HG02763 (cell line): ENCODE data around the gene CORO1C.
A peak's percentile ranks its signal among the peaks of the same experiment; 100 is the strongest.
"Not testable (repeated sequence)": the region's sequence is repeated elsewhere in the genome, so short reads cannot be mapped to it uniquely, and the experiment has no call there.

ENCODE experiments used
- ATAC-seq: cut with Tn5 transposase; IDR thresholded peaks from one replicate; pipeline ENCODE4 v1.9.1; 2021; ENCODE audit warnings: mild to moderate bottlenecking, moderate library complexity; ENCODE audit not compliant: unreplicated experiment

CORO1C gene

DNA sequence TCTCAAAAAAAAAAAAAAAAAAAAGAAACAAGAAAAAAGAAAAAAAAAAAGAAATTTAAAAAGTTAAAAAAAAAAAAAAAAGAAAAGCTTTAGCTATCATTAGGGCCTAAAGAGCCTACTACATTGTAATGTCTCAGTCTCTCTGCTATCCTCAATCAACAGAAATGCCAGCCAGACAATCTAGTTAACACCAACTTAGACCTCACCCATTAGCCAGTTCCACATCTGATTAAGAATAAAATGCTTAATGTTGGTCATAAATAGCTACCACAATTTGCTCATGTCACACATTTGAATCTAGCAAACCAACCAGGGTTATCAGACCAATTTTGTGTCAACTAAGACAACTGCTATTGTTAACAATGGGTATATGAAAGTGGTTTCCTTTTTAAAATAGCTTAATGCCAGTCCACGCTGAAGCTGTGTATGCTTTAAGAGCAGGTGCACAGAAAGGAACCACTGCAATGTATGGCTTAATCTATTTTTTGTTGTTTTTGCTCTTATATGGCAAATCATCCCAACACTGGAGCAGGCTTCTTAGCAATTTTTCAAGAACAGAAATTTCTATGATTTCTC lies 52.1 kb downstream of the CORO1C start:
- no peak for ATAC-seq

DNA sequence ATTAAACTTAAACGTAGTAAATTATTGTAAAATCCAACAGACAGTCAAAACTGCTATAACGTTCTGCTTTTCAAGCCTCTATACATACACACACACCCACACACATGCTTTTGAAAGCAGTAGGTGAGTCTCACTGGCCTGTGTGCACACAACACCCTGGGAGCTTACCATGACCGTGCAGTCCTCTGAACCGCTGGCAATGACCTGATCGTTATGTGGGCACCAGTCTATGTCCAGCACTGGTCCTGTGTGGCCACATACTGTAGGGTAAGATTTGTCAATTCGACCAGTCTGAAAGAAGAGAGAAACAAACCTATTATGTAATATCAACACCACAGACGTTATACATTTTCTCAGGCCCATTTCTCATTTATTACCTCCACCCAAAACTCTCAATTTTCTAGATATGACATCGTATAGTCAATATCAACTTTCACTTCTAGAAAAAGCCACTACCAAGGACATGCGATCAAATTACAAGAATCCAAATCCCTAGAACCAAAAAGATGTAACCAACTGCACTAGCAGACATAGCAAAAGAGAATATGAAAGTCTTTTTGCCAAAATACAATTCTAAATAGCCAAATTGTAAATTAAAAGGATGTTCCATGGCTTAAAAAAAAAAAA lies 53.1 kb downstream of the CORO1C start:
- no peak for ATAC-seq

DNA sequence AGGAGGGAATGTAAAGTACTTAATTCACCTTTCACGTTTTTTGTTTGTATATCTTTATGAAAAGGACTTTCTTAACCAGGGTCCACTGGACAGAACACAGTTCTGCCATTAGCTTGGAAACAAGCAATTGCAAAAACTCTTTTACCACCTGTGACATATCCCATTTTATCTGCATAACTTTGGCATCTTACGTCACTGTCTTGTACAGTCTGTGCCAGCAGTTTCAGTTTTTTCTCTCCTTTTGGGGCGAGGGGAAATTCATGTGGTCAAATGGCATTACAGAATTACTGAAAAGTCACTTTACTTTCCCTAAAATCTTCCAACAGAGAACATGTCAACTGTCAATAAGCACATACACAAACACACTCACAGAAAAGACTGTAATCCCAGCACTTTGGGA lies 53.9 kb downstream of the CORO1C start:
- ATAC-seq: no peak

DNA sequence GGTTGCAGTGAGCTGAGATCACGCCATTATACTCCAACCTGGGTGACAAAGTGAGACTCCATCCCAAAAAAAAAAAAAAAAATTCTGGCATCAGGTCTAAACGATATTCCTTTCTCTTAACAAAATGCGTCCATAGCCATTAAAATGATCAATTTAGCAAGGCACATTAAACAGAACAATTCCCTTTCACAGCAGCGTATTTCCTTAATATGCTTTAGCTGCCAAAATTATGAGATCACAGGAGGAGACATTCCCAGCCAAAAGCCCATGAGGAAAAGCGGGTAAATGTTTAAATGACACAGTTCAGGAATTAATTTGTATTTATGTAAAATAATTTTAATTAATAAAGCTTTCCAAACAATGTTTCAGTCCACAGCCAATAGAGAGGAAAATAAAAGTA lies 54.6 kb downstream of the CORO1C start:
- no peak for ATAC-seq

DNA sequence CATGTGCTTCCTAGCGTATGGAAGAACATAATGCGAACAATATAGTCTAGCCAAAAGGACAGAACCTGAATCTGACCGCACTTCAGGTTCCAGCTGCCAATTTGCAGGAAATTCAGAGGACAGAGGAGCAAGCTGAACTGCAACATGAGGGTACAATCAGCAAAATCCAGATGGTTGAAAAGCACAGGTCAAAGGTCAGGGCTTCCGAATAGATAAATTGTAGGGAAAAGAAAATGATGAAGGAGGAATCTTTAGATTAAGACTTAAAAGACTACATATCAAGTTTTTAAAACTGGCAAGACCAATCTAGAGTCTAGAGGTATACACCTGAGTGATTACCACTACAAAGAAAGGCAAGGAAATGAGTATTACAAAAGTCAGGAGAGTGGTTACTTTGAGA lies 55.5 kb downstream of the CORO1C start:
- ATAC-seq: no peak

DNA sequence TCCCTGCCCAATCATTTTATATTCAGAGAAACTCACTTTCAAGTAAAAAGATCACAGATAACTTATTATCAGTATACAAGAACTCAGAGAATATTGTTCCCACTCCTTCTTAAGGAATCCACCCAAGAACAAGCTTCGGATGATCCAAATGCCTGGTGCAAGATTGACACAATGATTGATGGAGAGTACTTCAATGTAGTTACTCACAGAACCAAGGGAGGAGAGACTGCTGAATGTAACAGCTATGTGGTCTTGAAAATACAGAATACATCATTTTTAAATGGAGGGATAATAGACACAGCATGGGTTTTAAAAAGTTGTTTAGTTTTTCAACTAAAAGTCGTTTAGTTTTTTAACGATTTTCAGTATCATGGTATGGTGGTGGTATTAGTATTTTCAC lies 59.3 kb downstream of the CORO1C start:
- no peak for ATAC-seq

DNA sequence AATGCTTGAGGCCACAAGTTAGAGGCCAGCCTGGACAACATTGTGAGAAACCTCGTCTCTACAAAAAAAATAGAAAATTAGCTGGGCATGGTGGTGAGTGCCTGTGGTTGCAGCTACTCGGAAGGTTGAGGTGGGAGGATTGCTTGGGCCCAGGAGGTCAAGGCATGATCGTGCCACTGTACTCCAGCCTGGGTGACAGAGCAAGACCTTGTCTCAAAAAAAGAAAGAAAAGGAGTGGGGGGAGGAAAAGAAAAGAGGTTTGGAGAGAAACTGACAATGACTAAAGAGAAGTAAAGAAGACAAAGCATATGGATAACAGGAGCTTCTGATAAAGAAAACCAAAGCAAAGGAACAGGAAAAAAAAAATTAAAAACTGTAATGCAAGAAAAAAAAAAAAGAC lies 60.2 kb downstream of the CORO1C start:
- ATAC-seq: no peak

DNA sequence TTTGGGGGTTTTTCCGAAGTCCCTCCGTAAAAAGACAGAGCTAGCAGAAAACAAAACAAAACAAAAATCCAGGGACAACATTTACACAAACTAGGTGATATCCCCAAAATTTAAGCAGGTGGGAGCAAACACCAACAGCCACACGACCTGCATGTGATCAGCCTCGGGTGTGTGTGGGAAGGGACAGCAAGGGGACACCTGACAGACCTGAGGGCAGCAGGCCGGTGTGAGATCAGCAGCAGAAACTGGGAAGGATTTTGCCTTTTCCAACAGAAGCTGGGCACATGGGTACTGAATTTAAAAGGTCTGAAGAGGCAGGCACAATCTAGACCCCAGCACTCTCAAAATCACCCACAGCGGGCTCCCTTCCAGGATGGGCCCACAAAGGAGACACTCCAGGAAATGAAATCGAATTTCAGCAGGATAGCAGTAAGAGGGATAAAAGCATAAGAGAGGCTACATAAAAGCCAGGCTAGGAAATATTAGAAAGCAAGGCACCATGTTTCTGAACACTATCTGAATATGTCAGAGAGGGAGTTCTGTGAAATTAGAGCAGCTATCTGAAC lies 61.2 kb downstream of the CORO1C start:
- ATAC-seq: no peak

DNA sequence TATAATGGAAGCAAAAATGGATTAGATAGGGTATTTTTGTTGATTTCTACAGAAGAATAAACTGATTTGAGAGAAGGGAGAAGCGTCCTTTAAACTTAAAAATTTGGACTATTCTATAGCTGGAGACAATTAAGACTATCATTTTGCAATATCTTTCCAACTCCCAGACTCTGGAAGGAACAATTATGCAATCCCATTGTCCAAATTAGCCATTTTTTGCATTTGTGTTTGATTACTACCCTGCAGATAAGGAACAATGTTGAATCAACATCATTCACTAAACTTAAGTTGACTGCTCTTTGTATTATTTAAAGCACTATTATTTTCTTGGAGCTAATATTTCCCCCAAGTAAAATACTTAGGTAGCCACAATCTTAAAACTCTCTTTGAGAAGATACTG lies 62.8 kb downstream of the CORO1C start:
- no peak for ATAC-seq

DNA sequence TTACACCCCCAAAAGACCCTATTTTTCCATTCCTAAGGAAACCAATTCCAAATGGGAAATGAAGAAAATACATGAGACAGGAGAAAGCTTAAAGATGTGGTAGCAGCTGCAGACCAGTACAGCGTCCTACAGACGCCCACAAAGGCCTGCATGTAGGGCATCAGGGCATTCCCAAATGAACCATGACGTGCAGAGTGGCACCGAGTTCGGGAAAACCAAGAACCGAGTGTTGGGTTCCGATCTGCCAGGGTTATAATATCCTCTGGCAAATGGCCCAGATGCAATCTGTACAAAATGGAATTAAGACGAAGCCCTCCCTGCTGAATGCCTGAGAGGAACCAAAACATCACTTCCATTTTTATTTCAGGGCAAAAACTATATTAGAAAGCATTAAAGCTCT lies 63.3 kb downstream of the CORO1C start:
- ATAC-seq: no peak

DNA sequence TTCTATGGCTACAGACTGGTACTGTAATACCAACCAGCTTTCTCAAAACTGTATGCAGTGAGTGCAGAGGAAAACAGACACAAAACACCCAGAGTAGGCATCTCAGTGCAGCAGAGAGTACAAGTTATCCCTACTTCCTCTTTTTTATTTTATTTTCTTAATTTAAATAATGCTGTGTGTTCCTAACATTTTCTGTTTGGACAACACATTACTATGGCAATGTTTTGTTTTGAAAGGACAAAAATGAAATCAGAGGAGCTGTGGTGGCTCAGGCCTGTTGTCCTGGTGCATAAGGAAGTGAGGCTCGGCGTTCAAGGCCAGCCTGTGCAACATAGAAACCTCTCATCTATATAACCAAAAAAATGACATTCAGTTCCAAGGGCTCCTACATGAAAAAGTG lies 64.0 kb downstream of the CORO1C start:
- ATAC-seq: no peak

DNA sequence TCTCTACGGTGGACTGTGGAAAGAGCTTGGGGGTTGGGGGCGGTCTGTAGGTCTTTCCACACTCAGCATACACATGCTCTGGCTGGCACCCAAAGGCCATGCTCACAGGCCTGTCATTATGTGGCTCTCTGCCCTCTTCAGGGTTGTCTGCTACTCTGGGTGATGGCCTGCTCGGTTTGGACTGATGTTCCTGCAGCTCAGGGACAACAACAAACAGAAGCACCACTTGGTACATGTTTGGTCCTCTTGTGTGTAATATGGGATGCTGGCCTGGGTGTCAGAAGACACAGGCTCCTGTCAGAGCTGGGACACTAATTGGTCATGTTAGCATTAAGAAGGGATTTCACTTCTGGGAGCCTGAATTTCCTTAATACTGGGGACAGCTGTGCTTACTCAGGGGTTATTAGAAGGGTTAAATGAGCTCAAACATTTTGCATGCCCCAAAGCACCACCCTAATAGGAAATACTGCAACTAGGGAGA lies 64.9 kb downstream of the CORO1C start:
- no peak for ATAC-seq

DNA sequence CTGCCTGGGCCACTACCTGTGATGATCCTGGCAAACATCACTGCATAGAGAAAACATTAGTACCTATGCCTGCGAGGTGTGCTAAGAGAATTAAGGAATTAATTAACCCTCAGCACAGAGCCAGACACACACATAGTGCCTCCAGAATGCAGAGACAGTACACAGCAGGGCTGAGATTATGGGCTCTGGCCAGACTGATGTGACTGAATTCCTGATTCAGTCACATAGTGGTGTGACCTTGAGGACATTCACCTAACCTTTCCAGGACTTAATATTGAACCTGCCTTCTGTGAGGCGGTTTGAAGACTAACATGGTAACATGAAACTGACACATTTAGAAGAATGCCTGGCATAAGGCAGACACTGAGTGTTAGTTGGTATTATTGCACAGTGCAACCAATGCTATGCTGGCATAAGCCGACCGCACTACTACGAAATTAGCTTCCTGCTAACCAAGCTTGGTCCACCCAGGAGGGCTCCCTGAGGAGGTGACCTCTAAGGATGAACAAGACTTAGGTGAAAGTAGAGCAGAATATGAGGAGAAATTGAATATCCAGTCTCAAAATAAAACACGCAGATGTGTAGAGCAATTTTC lies 65.6 kb downstream of the CORO1C start:
- no peak for ATAC-seq

DNA sequence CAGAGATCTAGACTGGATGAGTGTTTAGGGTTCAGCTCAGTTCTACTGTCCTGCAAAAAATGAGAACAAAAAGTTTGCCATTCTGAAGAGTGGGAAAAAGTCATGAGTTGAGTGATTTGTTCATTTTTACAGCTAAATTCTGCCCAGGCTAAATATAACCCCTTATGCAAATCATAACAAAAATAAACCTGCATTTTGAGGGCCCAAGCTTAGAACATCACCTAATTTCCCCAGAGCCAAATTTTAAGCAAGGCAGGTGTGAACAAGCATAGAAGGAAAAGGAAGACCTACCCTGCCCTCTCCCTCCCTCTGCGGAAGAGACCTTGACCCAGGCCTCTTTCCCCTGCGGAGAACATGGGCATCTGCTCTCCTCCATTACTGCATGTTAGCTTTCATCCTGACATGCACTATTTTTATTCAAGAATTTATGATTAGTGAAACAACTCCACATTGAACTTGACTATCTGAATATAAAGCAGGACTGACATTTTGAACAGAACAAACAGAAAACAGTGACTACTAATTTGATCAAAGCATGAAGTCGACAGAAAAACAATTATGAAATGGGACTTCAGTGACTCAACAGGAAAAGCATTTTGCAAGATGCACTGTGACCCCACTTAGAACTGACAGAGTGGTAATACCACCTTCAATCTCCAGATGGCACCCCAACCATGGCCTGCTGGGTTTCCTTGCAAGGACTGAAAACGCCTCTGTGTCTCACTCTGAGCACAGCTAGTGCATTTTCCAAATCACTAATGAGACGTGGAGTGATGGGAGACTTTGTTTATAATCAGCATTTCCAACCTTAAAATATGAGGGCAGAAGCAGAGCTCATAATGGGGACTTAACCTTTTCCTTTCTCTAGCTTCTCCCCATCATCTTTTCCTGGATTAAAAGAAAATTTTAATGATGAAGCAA lies 66.7 kb downstream of the CORO1C start:
- ATAC-seq: peak; percentile 64

DNA sequence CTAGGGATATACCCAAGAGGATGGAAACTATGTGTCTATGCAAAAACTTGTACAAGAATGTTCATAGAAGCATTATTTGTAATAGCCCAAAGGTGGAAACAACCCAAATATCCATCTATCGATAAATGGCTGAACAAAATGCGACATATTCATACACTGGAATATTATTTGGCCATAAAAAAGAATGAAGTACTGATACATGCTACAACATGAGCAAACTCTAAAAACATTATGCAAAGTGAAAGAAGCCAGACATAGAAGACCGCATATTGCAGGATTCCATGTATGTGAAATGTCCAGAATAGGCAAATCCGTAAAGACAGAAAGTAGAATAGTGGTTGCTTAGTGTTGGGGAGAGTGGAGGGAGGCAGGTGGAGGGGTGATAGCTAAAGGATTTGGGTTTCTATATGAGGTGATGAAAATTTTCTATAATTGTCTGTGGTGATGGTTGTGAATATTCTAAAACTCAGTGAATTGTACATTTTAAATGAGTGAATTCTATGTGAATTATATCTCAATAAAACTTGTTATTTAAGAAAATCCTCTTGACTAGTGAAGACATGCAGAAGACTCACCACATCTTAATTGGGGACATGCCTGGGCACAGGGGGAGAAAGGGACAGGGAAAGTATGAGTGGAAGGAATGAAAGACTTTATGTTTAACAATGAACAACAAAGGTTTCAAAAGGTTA lies 67.8 kb downstream of the CORO1C start:
- ATAC-seq: no peak

DNA sequence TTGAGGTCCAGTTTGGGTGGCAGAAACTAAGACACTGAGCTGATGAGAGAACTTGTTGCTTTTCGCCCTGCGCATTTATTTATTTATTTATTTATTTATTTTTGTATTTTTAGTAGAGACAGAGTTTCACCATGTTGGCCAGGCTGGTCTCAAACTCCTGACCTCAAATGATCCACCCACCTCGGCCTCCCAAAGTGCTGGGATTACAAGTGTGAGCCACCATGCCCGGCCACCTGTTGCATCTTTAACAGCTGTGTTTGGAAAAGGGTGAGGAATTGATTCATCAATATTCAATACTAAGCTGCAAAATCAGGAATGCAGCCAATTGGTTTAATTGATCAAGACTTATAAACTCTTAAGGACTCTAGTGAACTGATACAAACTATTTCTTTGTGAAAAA lies 73.2 kb downstream of the CORO1C start:
- ATAC-seq: not testable (repeated sequence)

DNA sequence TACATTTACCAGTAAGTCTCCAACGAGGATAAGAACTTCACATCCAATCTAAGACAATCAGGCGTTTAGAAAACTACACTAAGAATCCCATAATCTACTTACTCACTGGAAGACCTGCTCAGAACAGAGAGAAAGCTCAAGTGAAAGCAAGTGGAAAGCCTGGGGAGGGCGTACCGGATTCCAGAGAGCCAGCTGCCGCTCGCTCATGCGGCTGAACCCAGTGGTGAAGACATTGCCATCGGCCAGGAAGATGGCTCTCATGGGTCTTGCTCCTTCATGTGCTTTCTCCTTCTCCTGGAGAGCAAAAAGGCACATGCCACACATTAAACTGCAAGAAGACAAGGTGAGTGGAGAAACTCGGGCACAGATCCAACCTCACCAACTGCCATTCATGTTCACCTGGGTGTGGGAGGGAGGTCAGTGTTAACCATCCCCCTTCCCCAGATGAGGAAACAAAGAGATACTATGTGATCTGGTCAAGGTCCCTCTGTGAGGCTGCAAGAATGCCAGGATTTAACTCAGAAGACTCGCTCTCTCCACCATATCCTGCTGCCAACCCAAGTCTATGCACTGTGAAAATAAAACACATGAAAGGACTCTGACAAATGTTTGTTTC lies 74.1 kb downstream of the CORO1C start:
- ATAC-seq: no peak

DNA sequence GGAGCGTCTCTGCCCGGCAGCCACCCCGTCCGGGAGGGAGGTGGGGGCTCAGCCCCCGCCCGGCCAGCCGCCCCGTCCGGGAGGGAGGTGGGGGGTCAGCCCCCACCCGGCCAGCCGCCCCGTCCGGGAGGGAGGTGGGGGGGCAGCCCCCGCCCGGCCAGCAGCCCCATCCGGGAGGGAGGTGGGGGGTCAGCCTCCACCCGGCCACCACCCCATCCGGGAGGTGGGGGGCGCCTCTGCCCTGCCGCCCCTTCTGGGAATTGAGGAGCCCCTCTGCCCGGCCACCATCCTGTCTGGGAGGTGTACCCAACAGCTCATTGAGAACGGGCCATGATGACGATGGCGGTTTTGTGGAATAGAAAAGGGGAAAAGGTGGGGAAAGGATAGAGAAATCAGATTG lies 75.1 kb downstream of the CORO1C start:
- not testable (repeated sequence) for ATAC-seq

DNA sequence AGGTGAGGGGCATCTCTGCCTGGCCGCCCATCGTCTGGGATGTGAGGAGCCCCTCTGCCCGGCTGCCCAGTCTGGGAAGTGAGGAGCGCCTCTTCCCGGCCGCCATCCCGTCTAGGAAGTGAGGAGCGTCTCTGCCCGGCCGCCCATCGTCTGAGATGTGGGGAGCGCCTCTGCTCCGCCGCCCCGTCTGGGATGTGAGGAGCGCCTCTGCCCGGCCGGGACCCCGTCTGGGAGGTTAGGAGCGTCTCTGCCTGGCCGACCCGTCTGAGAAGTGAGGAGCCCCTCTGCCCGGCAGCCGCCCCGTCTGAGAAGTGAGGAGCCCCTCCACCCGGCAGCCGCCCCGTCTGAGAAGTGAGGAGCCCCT lies 75.5 kb downstream of the CORO1C start:
- not testable (repeated sequence) for ATAC-seq

DNA sequence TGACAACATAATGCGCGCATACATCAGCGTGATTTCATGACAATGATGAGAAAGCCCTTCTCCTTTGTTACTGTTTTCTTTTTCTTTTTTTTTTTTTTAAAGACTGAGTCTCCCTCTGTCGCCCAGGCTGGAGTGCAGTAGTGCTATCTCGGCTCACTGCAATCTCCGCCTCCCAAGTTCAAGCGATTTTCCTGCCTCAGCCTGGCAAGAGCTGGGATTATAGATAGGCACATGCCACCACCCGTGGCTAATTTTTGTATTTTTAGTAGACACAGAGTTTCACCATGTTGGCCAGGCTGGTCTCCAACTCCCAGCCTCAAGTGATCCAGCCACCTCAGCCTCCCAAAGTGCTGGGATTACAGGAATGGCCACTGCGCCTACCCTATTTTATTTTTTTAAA lies 76.7 kb downstream of the CORO1C start:
- not testable (repeated sequence) for ATAC-seq
